Prostate gland (tissue), 2 donors: ENCODE results near the gene CNTRL. TPM values are rescaled to one million over a fixed set of nuclear protein-coding genes. Genes with fewer than 3 reads are reported as not detected.

ENCODE experiments used
- DNase-seq: peaks from one replicate; pipeline ENCODE4 v3.0.0-alpha.2; 2019; ENCODE audit warnings: low spot score
- H3K27ac ChIP-seq, 2 donors: fragments of 200-600 bp; sonication (generic); 2 replicates each; pipeline ENCODE4 v1.5.1; 2017 to 2019
- H3K27me3 ChIP-seq: fragments of 200-600 bp; sonication (generic); replicated peaks from 2 replicates; pipeline ENCODE4 v1.5.1; 2019; ENCODE audit not compliant: insufficient read depth
- H3K36me3 ChIP-seq, 2 donors: fragments of 200-600 bp; sonication (generic); 1 replicate in 1 of 2; 2 replicates in 1 of 2; pipeline versions ENCODE4 v1.5.1 to v1.8.1; 2017 to 2019
- H3K4me1 ChIP-seq: fragments of 200-600 bp; sonication (generic); replicated peaks from 2 replicates; pipeline ENCODE4 v1.5.1; 2019
- H3K4me3 ChIP-seq, 2 donors: fragments of 200-600 bp; sonication (generic); 2 replicates each; pipeline ENCODE4 v1.5.1; 2017 to 2019
- H3K9me3 ChIP-seq: fragments of 200-600 bp; sonication (generic); 2 replicates; pipeline ENCODE4 v1.5.1; 2017
- CTCF ChIP-seq, 4 experiments: fragments of 200-600 bp in 2 of 4; fragments of 450-650 bp in 2 of 4; sonication (generic) in 2 of 4; IDR thresholded peaks; 1 replicate in 3 of 4; 2 replicates in 1 of 4; pipeline ENCODE4 v1.5.1; 2016 to 2019; ENCODE audit warnings: antibody characterized with exemption in 4 of 4, mild to moderate bottlenecking in 2 of 4, moderate library complexity in 2 of 4
- POLR2A ChIP-seq: fragments of 450-650 bp; IDR thresholded peaks from one replicate; pipeline ENCODE4 v1.6.1; 2016; ENCODE audit warnings: antibody characterized with exemption, mild to moderate bottlenecking
- POLR2AphosphoS5 ChIP-seq: sonication (generic); formaldehyde crosslinking; IDR thresholded peaks from one replicate; pipeline ENCODE4 v1.6.1; 2017; ENCODE audit warnings: antibody characterized with exemption
- WGBS: methylation state at CpG from one replicate; pipeline ENCODE4 v1.1.5; 2018; 5-methylcytosine and 5-hydroxymethylcytosine counted together
- intact Hi-C: fragments of 100-400 bp; cut with DNase I; formaldehyde crosslinking; loops from one replicate; pipeline ENCODE4 v1.14.2; 2022
- total RNA-seq, 2 donors: library from RNA; depleted of rRNA; stranded (reverse); fragments of >200 nt; gene quantifications; one replicate each; pipeline ENCODE4 v1.1.0, GENCODE V29; 2016

The CNTRL gene
- total RNA-seq, 2 donors from 2014 or later = 10.3 to 21.9 TPM

- peak; percentile 26 for DNase-seq
- no peak overlapping the region for H3K27ac ChIP-seq
- no peak for TF ChIP-seq CTCF (IDR thresholded peaks at IDR 0.05)
- no peak for TF ChIP-seq POLR2A
- TF ChIP-seq POLR2AphosphoS5 = no peak
- intact Hi-C loops = no loop called here
- H3K4me3 ChIP-seq = no peak overlapping the region
- no peaks in the 10 kb centered on the region for H3K27me3 ChIP-seq
- no peaks in the 10 kb centered on the region for H3K36me3 ChIP-seq
- 78% methylated on average over 19 of the region's 19 CpGs for WGBS
- no peaks in the 10 kb centered on the region for H3K4me1 ChIP-seq
- H3K9me3 ChIP-seq = no peaks in the 10 kb centered on the region
Observed at GRCh38 chr9:121133104-121133816, 58.5 kb downstream of the CNTRL start.

GRCh38 chr9:121135642-121136041, 60.9 kb downstream of the CNTRL start:
- Histone ChIP-seq H3K27ac (no peak overlapping the region), H3K36me3 (no peaks in the 10 kb centered on the region), H3K27me3 (no peaks in the 10 kb centered on the region), H3K4me3 (no peak overlapping the region), H3K4me1 (no peaks in the 10 kb centered on the region), H3K9me3 (no peaks in the 10 kb centered on the region)
- DNase-seq = no peak
- intact Hi-C loops = no loop called here
- TF ChIP-seq CTCF (IDR thresholded peaks at IDR 0.05) (no peak), POLR2AphosphoS5 (no peak), POLR2A (no peak)
- 95% methylated on average over 2 of the region's 2 CpGs for WGBS

GRCh38 chr9:121138561-121138960, 63.8 kb downstream of the CNTRL start:
- Histone ChIP-seq H3K9me3 (no peaks in the 10 kb centered on the region), H3K4me1 (no peaks in the 10 kb centered on the region), H3K27me3 (no peaks in the 10 kb centered on the region), H3K27ac (no peak overlapping the region), H3K36me3 (no peaks in the 10 kb centered on the region), H3K4me3 (no peak overlapping the region)
- intact Hi-C loops = no loop called here
- TF ChIP-seq CTCF (IDR thresholded peaks at IDR 0.05) = no peak
- no peak for TF ChIP-seq POLR2AphosphoS5
- no peak for TF ChIP-seq POLR2A
- DNase-seq = no peak

GRCh38 chr9:121138973-121139372, 64.2 kb downstream of the CNTRL start:
- no peaks in the 10 kb centered on the region for H3K4me1 ChIP-seq
- H3K27me3 ChIP-seq = no peaks in the 10 kb centered on the region
- TF ChIP-seq POLR2AphosphoS5 (no peak), CTCF (IDR thresholded peaks at IDR 0.05) (no peak), POLR2A (no peak)
- no peaks in the 10 kb centered on the region for H3K9me3 ChIP-seq
- no peak overlapping the region for H3K4me3 ChIP-seq
- intact Hi-C loops = no loop called here
- WGBS = 31% methylated on average over 3 of the region's 3 CpGs
- no peak overlapping the region for H3K27ac ChIP-seq
- no peak for DNase-seq
- H3K36me3 ChIP-seq = no peaks in the 10 kb centered on the region

GRCh38 chr9:121140162-121140561, 65.4 kb downstream of the CNTRL start:
- WGBS = 95% methylated on average over 1 of the region's 1 CpG
- peaks cover 0 to 7% of the 10 kb centered on the region in 2 donors for H3K36me3 ChIP-seq

More at GRCh38 chr9:121140162-121140561, 65.4 kb downstream of the CNTRL start:
- no peaks in the 10 kb centered on the region for H3K27me3 ChIP-seq
- no peaks in the 10 kb centered on the region for H3K9me3 ChIP-seq
- no peak for DNase-seq
- H3K4me1 ChIP-seq = no peaks in the 10 kb centered on the region
- no peak overlapping the region for H3K27ac ChIP-seq
- intact Hi-C loops = no loop called here
- TF ChIP-seq POLR2A (no peak), POLR2AphosphoS5 (no peak), CTCF (IDR thresholded peaks at IDR 0.05) (no peak)
- H3K4me3 ChIP-seq = no peak overlapping the region
